A549 (cell line): ENCODE measurements around the gene TARM1. TPM values are rescaled to one million over a fixed set of nuclear protein-coding genes. Genes with fewer than 3 reads are reported as not detected.

Source experiments
- ATAC-seq, 2 experiments: fragments of 200-7000 bp in 1 of 2; fragments of >200 bp in 1 of 2; cut with Nextera tagmentation in 1 of 2; cut with Tn5 transposase in 1 of 2; 3 replicates each; pipeline versions ENCODE4 v1.8.0 to v1.9.1; 2018 to 2020; ENCODE audit warnings: mild to moderate bottlenecking in 1 of 2, moderate library complexity in 1 of 2
- CTCF ChIA-PET: fragments of 300-600 bp; sonication (Branson Sonifier 250); formaldehyde crosslinking; extraction: SDS; loops from one replicate; lab custom pipeline; 2021; ENCODE audit warnings: antibody characterized with exemption, inconsistent platforms; lab: Yijun Ruan, JAX
- POLR2A ChIA-PET: fragments of 350-600 bp; formaldehyde crosslinking; extraction: SDS; loops from one replicate; lab custom pipeline; 2021; ENCODE audit warnings: antibody characterized with exemption, inconsistent platforms; lab: Yijun Ruan, JAX
- DNase-seq, 2 experiments: peaks; one replicate each; pipeline versions ENCODE4 v3.0.0 to v3.0.0-alpha.2; 2011 to 2016; ENCODE audit warnings: low read depth in 1 of 2, low spot score in 1 of 2
- FAIRE-seq: peaks from 2 replicates; lab custom pipeline; 2011; peaks lifted over from hg19 to GRCh38; lab: Jason Lieb, UNC
- H3K27ac ChIP-seq, 2 experiments: fragments of >200 bp; sonication (Bioruptor Twin); formaldehyde crosslinking; 3 replicates each; pipeline ENCODE4 v1.5.1; 2016 to 2017
- H3K4me1 ChIP-seq: fragments of >200 bp; sonication (Bioruptor Twin); formaldehyde crosslinking; 3 replicates; pipeline ENCODE4 v1.6.1; 2016
- H3K4me2 ChIP-seq: fragments of >200 bp; sonication (Bioruptor Twin); formaldehyde crosslinking; 3 replicates; pipeline ENCODE4 v1.6.1; 2016
- H3K4me3 ChIP-seq: fragments of >200 bp; sonication (Bioruptor Twin); formaldehyde crosslinking; 3 replicates; pipeline ENCODE4 v1.5.1; 2016
- H3K9me3 ChIP-seq: fragments of >200 bp; sonication (Bioruptor Twin); formaldehyde crosslinking; 3 replicates; pipeline ENCODE4 v1.6.1; 2016
- CBX2 ChIP-seq: fragments of 200-600 bp; sonication (generic); IDR thresholded peaks from 2 replicates; pipeline ENCODE4 v1.6.1; 2016; ENCODE audit warnings: low read depth, mild to moderate bottlenecking, borderline replicate concordance
- CBX8 ChIP-seq: fragments of 200-600 bp; sonication (generic); IDR thresholded peaks from 2 replicates; pipeline ENCODE4 v1.6.1; 2016
- CHD4 ChIP-seq: fragments of 200-600 bp; sonication (generic); IDR thresholded peaks from 2 replicates; pipeline ENCODE4 v1.6.1; 2016; ENCODE audit warnings: antibody characterized with exemption, mild to moderate bottlenecking, borderline replicate concordance
- EHMT2 ChIP-seq: fragments of 200-600 bp; sonication (generic); IDR thresholded peaks from 2 replicates; pipeline ENCODE4 v1.6.1; 2016; ENCODE audit warnings: antibody characterized with exemption, low read depth, mild to moderate bottlenecking, moderate library complexity
- EP300 ChIP-seq, 2 experiments: fragments of >200 bp; sonication (Bioruptor Twin); formaldehyde crosslinking; IDR thresholded peaks; 2 replicates in 1 of 2; 3 replicates in 1 of 2; pipeline ENCODE4 v1.6.1; 2016 to 2017
- GATA3 ChIP-seq: IDR thresholded peaks from 2 replicates; pipeline ENCODE4 v1.6.1; 2012; ENCODE audit warnings: borderline replicate concordance
- HDAC2 ChIP-seq: fragments of 200-600 bp; sonication (generic); IDR thresholded peaks from 2 replicates; pipeline ENCODE4 v1.6.1; 2016
- HOXA7 ChIP-seq: fragments of 250-450 bp; sonication (Bioruptor Pico); IDR thresholded peaks from 2 replicates; pipeline ENCODE4 v1.5.0; 2020; ENCODE audit warnings: mild to moderate bottlenecking, moderate library complexity
- HOXB5 ChIP-seq: fragments of 250-450 bp; sonication (Bioruptor Pico); IDR thresholded peaks from 2 replicates; pipeline ENCODE4 v1.5.0; 2020; ENCODE audit warnings: mild to moderate bottlenecking, moderate library complexity
- JUN ChIP-seq, 2 experiments: fragments of >200 bp; sonication (Bioruptor Twin); formaldehyde crosslinking; IDR thresholded peaks; 2 replicates in 1 of 2; 3 replicates in 1 of 2; pipeline ENCODE4 v1.6.1; 2016 to 2017
- MAFK ChIP-seq: fragments of 450-650 bp; IDR thresholded peaks from 2 replicates; pipeline ENCODE4 v1.6.1; 2014; ENCODE audit not compliant: partially characterized antibody
- MAZ ChIP-seq: fragments of 150-350 bp; IDR thresholded peaks from 2 replicates; pipeline ENCODE4 v1.6.1; 2014; ENCODE audit warnings: antibody characterized with exemption, low read depth, low read length, borderline replicate concordance
- NFE2L2 ChIP-seq: fragments of 150-350 bp; conservative IDR thresholded peaks from 2 replicates; pipeline ENCODE4 v1.6.1; 2014; ENCODE audit warnings: low read length
- PHF8 ChIP-seq: fragments of 200-600 bp; sonication (generic); IDR thresholded peaks from 2 replicates; pipeline ENCODE4 v1.6.1; 2016; ENCODE audit warnings: low read depth, mild to moderate bottlenecking, antibody characterized with exemption, moderate library complexity, borderline replicate concordance
- POLR2A ChIP-seq: IDR thresholded peaks from 2 replicates; pipeline ENCODE4 v1.6.1; 2012; ENCODE audit warnings: mild to moderate bottlenecking, low read length
- RNF2 ChIP-seq: fragments of 200-600 bp; sonication (generic); IDR thresholded peaks from 2 replicates; pipeline ENCODE4 v1.6.1; 2016; ENCODE audit warnings: low read depth, mild to moderate bottlenecking, antibody characterized with exemption, moderate library complexity, borderline replicate concordance
- SMC3 ChIP-seq: fragments of >200 bp; sonication (Bioruptor Twin); formaldehyde crosslinking; IDR thresholded peaks from 3 replicates; pipeline ENCODE4 v1.6.1; 2018; ENCODE audit warnings: inconsistent platforms
- SREBF2 ChIP-seq: fragments of 450-650 bp; IDR thresholded peaks from 2 replicates; pipeline ENCODE4 v1.6.1; 2014; ENCODE audit warnings: mild to moderate bottlenecking, moderate library complexity
- TP53 ChIP-seq: fragments of 250-450 bp; sonication (Bioruptor Pico); IDR thresholded peaks from 2 replicates; pipeline ENCODE4 v1.5.0; 2021; ENCODE audit warnings: mild to moderate bottlenecking, moderate library complexity
- ZSCAN20 ChIP-seq: fragments of 250-450 bp; sonication (Bioruptor Pico); IDR thresholded peaks from 2 replicates; pipeline ENCODE4 v1.8.0; 2022; ENCODE audit warnings: mild to moderate bottlenecking, moderate library complexity
- WGBS: methylation state at CpG from one replicate; pipeline ENCODE4 v1.1.6; 2017; ENCODE audit errors: missing lambda C conversion rate; 5-methylcytosine and 5-hydroxymethylcytosine counted together
- polyA plus RNA-seq, 4 experiments: library from polyadenylated mRNA; depleted of rRNA in 3 of 4; stranded (reverse); fragments of >200 nt; fragmentation: RNase III in 1 of 4; extraction: RNeasy Plus Mini Kit Qiagen cat#74134 plus additional on column Dnase treatment in 1 of 4; gene quantifications; 2 replicates in 3 of 4; 3 replicates in 1 of 4; pipeline ENCODE4 v1.2.3, GENCODE V29; 2011 to 2017
- TF ChIP-seq, protein P1 (sequence below): fragments of >200 bp; sonication (Bioruptor Twin); formaldehyde crosslinking; IDR thresholded peaks from 2 replicates; pipeline ENCODE4 v1.6.1; 2016
- TF ChIP-seq, protein P2 (sequence below): fragments of 250-450 bp; sonication (Bioruptor Pico); IDR thresholded peaks from 2 replicates; pipeline ENCODE4 v1.5.0; 2020; ENCODE audit warnings: low read depth, mild to moderate bottlenecking, moderate library complexity
- TF ChIP-seq, protein P3 (sequence below): fragments of >200 bp; sonication (Bioruptor Twin); formaldehyde crosslinking; IDR thresholded peaks from 3 replicates; pipeline ENCODE4 v1.6.1; 2016

The TARM1 gene
- polyA plus RNA-seq, 2 of the 4 experiments (the other 2 are of a cell fraction) = not detected

DNA sequence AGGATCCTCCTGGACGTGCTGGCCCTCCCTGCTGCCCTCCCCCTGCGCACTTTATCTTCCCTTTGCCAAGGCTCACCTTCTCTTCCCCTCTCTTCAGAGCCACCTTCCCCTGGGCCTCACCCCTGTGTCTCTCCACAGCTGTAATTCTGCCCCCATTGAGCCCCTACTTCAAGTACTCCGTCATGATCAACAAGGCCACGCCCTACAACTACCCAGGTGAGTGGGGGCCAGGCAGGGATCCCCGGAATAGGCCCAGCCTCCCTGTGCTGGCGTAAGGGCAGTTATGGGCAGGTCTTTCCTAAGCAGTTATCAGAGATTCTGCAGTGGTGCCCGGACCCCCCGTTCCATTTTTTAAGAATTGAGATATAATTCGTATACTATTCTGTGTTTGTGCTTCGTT lies 24.6 kb upstream of the TARM1 start:
- no peak overlapping the region for H3K27ac ChIP-seq
- no peak for FAIRE-seq
- no peak for ATAC-seq

DNA sequence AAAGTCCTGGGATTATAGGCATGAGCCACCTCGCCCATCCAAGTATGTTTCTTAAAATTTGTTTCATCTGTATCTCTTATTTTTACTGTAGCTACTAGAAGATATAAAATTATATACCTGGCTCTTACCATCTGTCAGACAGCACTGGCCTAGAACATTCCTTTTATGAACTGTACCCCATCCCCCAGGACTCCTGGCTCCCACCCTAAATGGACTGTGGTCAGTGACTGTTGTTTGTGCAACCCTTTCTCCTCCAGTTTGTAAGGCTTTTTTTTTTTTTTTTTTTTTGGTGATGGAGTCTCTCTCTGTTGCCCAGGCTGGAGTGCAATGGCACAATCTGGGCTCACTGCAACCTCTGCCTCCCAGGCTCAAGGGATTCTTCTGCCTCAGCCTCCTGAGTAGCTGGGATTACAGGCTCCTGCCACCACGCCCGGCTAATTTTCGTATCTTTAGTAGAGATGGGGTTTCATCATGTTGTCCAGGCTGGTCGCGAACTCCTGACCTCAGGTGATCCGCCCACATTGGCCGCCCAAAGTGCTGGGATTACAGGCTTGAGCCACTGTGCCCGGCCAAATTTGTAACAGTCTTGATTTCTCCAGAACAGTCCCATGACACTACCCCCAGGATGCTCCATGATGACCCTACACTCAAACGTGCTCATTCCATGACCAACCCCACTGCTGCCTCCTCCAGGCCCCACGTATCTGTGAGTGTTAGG lies 24.0 kb upstream of the TARM1 start:
- TF ChIP-seq RNF2 = no peak
- no peak for TF ChIP-seq SMC3
- TF ChIP-seq TP53 (CRISPR knock-in tag) = no peak
- TF ChIP-seq MAZ = no peak
- TF ChIP-seq HOXB5 (CRISPR knock-in tag) = no peak
- TF ChIP-seq SREBF2 = no peak
- no peak for TF ChIP-seq MAFK
- no peak for TF ChIP-seq CBX2
- TF ChIP-seq EP300 (IDR thresholded peaks at IDR 0.05) = no peak
- CTCF ChIA-PET = interaction anchor here (0.6 to 0.8 kb wide), 2 partner anchors 17 to 668 kb away, joined by 3 read pairs; no protein-coding TSS in a partner anchor
- ATAC-seq = no peak
- 92% methylated on average over 11 of the region's 11 CpGs for WGBS
- Histone ChIP-seq H3K9me3 (no peaks in the 10 kb centered on the region), H3K4me3 (no peak overlapping the region), H3K27ac (no peak overlapping the region), H3K4me2 (no peak overlapping the region), H3K4me1 (0 out of 3 replicates have a peak, but pooled peaks cover 8% of the 10 kb centered on the region)
- no peak for DNase-seq
- POLR2A ChIA-PET = interaction anchor here (0.6 kb wide), 1 partner anchor 626 kb away, joined by 4 read pairs; no protein-coding TSS in a partner anchor
- FAIRE-seq = no peak

More for the DNA sequence above, 24.6 kb upstream of the TARM1 start:
- Histone ChIP-seq H3K4me1 (0 out of 3 replicates have a peak, but pooled peaks cover 8% of the 10 kb centered on the region), H3K4me2 (no peak overlapping the region), H3K4me3 (no peak overlapping the region), H3K9me3 (no peaks in the 10 kb centered on the region)
- no peak for DNase-seq
- CTCF ChIA-PET = interaction anchor here (0.6 kb wide), 1 partner anchor 668 kb away, joined by 3 read pairs; no protein-coding TSS in a partner anchor
- 94% methylated on average over 10 of the region's 10 CpGs for WGBS
- no peak for TF ChIP-seq CBX8
- TF ChIP-seq PHF8 = no peak
- no peak for TF ChIP-seq HDAC2
- TF ChIP-seq, protein P1, sequence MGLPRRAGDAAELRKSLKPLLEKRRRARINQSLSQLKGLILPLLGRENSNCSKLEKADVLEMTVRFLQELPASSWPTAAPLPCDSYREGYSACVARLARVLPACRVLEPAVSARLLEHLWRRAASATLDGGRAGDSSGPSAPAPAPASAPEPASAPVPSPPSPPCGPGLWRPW = no peak
- no peak for TF ChIP-seq CBX2
- no peak for TF ChIP-seq MAZ
- TF ChIP-seq, protein P2, sequence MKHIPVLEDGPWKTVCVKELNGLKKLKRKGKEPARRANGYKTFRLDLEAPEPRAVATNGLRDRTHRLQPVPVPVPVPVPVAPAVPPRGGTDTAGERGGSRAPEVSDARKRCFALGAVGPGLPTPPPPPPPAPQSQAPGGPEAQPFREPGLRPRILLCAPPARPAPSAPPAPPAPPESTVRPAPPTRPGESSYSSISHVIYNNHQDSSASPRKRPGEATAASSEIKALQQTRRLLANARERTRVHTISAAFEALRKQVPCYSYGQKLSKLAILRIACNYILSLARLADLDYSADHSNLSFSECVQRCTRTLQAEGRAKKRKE = no peak
- TF ChIP-seq, protein P3, sequence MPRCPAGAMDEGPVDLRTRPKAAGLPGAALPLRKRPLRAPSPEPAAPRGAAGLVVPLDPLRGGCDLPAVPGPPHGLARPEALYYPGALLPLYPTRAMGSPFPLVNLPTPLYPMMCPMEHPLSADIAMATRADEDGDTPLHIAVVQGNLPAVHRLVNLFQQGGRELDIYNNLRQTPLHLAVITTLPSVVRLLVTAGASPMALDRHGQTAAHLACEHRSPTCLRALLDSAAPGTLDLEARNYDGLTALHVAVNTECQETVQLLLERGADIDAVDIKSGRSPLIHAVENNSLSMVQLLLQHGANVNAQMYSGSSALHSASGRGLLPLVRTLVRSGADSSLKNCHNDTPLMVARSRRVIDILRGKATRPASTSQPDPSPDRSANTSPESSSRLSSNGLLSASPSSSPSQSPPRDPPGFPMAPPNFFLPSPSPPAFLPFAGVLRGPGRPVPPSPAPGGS = no peak
- TF ChIP-seq POLR2A = no peak
- no peak for TF ChIP-seq HOXA7 (CRISPR knock-in tag)
- TF ChIP-seq JUN (IDR thresholded peaks at IDR 0.05) = no peak
- no peak for TF ChIP-seq CHD4
- TF ChIP-seq NFE2L2 = no peak
- no peak for TF ChIP-seq ZSCAN20 (CRISPR knock-in tag)
- TF ChIP-seq GATA3 = no peak
- TF ChIP-seq MAFK = no peak
- no peak for TF ChIP-seq EHMT2
- POLR2A ChIA-PET = interaction anchor here (0.6 kb wide), 1 partner anchor 626 kb away, joined by 4 read pairs; no protein-coding TSS in a partner anchor
